ENCODE data around the gene SHMT1. TPM values are rescaled to one million over a fixed set of nuclear protein-coding genes. Genes with fewer than 3 reads are reported as not detected.
A peak's percentile ranks its signal among the peaks of the same experiment; 100 is the strongest.

SHMT1 gene
- total and polyA plus RNA-seq, 2 experiments from 2014 or later = 30.4 to 36.2 TPM

DNA sequence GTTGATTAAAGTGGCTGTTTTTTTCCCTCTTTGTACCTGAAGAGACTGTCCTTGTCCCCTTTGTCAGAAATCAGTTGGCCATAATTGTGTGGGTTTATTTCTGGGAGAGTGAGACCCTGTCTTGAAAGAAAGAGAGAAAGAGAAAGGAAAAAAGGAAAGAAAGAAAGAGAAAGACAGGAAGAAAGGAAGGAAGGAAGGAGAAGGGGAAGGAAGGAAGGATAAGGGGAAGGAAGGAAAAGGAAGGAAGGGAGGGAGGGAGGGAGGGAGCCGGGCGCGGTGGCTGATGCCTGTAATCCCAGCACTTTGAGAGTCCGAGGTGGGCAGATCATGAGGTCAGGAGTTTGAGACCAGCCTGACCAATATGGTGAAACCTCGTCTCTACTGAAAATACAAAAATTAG is 7.4 kb upstream of the SHMT1 start:
- H3K9me2 ChIP-seq (replicated peaks; ENCODE audit: insufficient read depth) = no peaks in the 10 kb centered on the region

DNA sequence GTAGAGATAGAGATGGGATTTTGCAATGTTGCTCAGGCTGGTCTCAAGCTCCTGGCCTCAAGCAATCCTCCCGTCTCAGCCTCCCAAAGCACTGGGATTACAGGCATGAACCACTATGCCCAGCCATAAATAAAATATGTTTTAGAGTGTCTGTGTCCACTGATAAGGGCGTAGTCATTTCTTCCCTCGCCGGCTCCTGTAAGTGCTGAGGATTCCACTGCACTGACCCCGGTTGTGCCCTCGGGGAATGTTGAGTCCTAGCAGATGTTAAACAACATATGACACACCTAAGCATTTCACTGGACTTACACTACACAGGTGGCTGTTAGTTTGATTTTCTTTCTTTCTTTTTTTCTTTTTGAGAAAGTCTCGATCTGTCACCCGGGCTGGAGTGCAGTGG is 5.6 kb upstream of the SHMT1 start:
- TF ChIP-seq EZH2 (IDR thresholded peaks at IDR 0.05; ENCODE audit: borderline replicate concordance) (no peak), EZH2phosphoT487 (IDR thresholded peaks at IDR 0.05; ENCODE audit: low read depth, severe bottlenecking, unreplicated experiment) (no peak)
- TF ChIP-seq, protein P1, sequence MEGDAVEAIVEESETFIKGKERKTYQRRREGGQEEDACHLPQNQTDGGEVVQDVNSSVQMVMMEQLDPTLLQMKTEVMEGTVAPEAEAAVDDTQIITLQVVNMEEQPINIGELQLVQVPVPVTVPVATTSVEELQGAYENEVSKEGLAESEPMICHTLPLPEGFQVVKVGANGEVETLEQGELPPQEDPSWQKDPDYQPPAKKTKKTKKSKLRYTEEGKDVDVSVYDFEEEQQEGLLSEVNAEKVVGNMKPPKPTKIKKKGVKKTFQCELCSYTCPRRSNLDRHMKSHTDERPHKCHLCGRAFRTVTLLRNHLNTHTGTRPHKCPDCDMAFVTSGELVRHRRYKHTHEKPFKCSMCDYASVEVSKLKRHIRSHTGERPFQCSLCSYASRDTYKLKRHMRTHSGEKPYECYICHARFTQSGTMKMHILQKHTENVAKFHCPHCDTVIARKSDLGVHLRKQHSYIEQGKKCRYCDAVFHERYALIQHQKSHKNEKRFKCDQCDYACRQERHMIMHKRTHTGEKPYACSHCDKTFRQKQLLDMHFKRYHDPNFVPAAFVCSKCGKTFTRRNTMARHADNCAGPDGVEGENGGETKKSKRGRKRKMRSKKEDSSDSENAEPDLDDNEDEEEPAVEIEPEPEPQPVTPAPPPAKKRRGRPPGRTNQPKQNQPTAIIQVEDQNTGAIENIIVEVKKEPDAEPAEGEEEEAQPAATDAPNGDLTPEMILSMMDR (IDR thresholded peaks at IDR 0.05; ENCODE audit: poor library complexity) = no peak
- no peak overlapping the region for H2AFZ ChIP-seq
- no peaks in the 10 kb centered on the region for H3K9me2 ChIP-seq (replicated peaks; ENCODE audit: insufficient read depth)
- no peak overlapping the region for H3K27ac ChIP-seq
- no peak for DNase-seq (ENCODE audit: low spot score)
- H3K79me2 ChIP-seq = no peaks in the 10 kb centered on the region
- no peaks in the 10 kb centered on the region for H3K4me1 ChIP-seq (ENCODE audit: insufficient read depth)
- H4K20me1 ChIP-seq (ENCODE audit: insufficient read depth, poor library complexity, severe bottlenecking) = no peaks in the 10 kb centered on the region
- WGBS (ENCODE audit: low lambda C conversion rate, missing lambda C conversion rate) = 64% methylated on average over 8 of the region's 8 CpGs
- H3K4me3 ChIP-seq = no peak overlapping the region
- H3K4me2 ChIP-seq = no peak overlapping the region
- H3K36me3 ChIP-seq (replicated peaks; ENCODE audit: insufficient read depth, low read depth) = no peaks in the 10 kb centered on the region
- no peaks in the 10 kb centered on the region for H3K9me3 ChIP-seq (ENCODE audit: low read depth)
- no peaks in the 10 kb centered on the region for H3K27me3 ChIP-seq

More for the DNA sequence above, 7.4 kb upstream of the SHMT1 start:
- H2AFZ ChIP-seq = no peak overlapping the region
- no peaks in the 10 kb centered on the region for H3K9me3 ChIP-seq (ENCODE audit: low read depth)
- no peak overlapping the region for H3K4me2 ChIP-seq
- no peak for DNase-seq (ENCODE audit: low spot score)
- no peaks in the 10 kb centered on the region for H3K27me3 ChIP-seq
- no peaks in the 10 kb centered on the region for H3K79me2 ChIP-seq
- WGBS (ENCODE audit: low lambda C conversion rate, missing lambda C conversion rate) = 79% methylated on average over 2 of the region's 5 CpGs
- no peak overlapping the region for H3K27ac ChIP-seq
- TF ChIP-seq EZH2 (IDR thresholded peaks at IDR 0.05; ENCODE audit: borderline replicate concordance) (no peak), EZH2phosphoT487 (IDR thresholded peaks at IDR 0.05; ENCODE audit: low read depth, severe bottlenecking, unreplicated experiment) (no peak)
- TF ChIP-seq, protein P1 (IDR thresholded peaks at IDR 0.05; ENCODE audit: poor library complexity) = no peak
- H3K4me3 ChIP-seq = no peak overlapping the region
- H3K4me1 ChIP-seq (ENCODE audit: insufficient read depth) = no peaks in the 10 kb centered on the region
- H4K20me1 ChIP-seq (ENCODE audit: insufficient read depth, poor library complexity, severe bottlenecking) = no peaks in the 10 kb centered on the region
- H3K36me3 ChIP-seq (replicated peaks; ENCODE audit: insufficient read depth, low read depth) = no peaks in the 10 kb centered on the region

DNA sequence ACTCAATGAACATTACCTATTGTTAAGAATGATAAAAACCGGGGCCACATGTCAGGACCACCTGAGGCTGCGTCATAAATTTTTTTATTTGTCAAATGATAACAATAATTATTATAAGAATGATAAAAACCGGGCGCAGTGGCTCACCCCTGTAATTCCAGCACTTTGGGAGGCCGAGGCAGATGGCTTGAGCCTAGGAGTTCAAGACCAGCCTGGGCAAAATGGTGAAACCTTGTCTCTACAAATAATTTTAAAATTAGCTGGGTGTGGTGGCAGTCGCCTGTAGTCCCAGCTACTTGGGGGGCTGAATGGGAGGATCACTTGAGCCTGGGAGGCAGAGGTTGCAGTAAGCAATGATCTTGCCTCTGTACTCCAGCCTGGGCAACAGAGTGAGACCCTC is 816 bp upstream of the SHMT1 start:
- H3K4me1 ChIP-seq (ENCODE audit: insufficient read depth) = peaks cover 7% of the 10 kb centered on the region
- TF ChIP-seq EZH2 (IDR thresholded peaks at IDR 0.05; ENCODE audit: borderline replicate concordance) = no peak
- TF ChIP-seq EZH2phosphoT487 (IDR thresholded peaks at IDR 0.05; ENCODE audit: low read depth, severe bottlenecking, unreplicated experiment) = no peak
- TF ChIP-seq, protein P1 (IDR thresholded peaks at IDR 0.05; ENCODE audit: poor library complexity) = no peak
- no peaks in the 10 kb centered on the region for H3K9me3 ChIP-seq (ENCODE audit: low read depth)
- H3K36me3 ChIP-seq (replicated peaks; ENCODE audit: insufficient read depth, low read depth) = no peaks in the 10 kb centered on the region
- no peak overlapping the region for H2AFZ ChIP-seq
- no peaks in the 10 kb centered on the region for H3K9me2 ChIP-seq (replicated peaks; ENCODE audit: insufficient read depth)
- H3K27ac ChIP-seq = no peak overlapping the region
- no peak overlapping the region for H3K4me3 ChIP-seq
- no peak overlapping the region for H3K4me2 ChIP-seq
- no peaks in the 10 kb centered on the region for H3K27me3 ChIP-seq
- DNase-seq (ENCODE audit: low spot score) = no peak
- peaks cover 16% of the 10 kb centered on the region for H3K79me2 ChIP-seq
- no peaks in the 10 kb centered on the region for H4K20me1 ChIP-seq (ENCODE audit: insufficient read depth, poor library complexity, severe bottlenecking)
- 90% methylated on average over 6 of the region's 6 CpGs for WGBS (ENCODE audit: low lambda C conversion rate, missing lambda C conversion rate)

DNA sequence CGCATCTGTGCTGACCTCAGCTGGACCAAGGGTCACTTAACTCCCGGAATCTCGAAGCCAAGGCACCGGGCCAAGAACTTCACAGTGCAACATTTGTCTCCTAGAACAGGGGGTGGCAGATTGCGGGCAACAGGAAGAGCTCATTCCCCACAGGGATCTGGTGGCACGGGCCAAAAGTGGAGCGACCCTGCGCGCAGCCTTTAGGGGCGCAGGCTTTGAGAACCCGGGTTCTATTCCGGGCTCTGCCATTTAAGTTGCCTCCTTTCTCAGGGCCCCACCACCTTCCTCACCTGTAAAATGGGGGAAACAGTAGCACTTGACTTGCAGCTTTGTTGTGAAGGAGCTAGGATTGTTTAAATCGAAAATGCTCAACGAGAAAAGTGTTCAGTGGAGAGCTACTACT is 651 bp downstream of the SHMT1 start:
- H3K4me3 ChIP-seq = peak overlapping the region; percentile 54
- H3K79me2 ChIP-seq = peaks cover 16% of the 10 kb centered on the region
- H3K9me2 ChIP-seq (replicated peaks; ENCODE audit: insufficient read depth) = no peaks in the 10 kb centered on the region
- H3K27ac ChIP-seq = peak overlapping the region; percentile 17
- H3K4me1 ChIP-seq (ENCODE audit: insufficient read depth) = peaks cover 7% of the 10 kb centered on the region
- DNase-seq (ENCODE audit: low spot score) = peak; percentile 52
- no peaks in the 10 kb centered on the region for H4K20me1 ChIP-seq (ENCODE audit: insufficient read depth, poor library complexity, severe bottlenecking)
- H3K27me3 ChIP-seq = no peaks in the 10 kb centered on the region
- peak overlapping the region; percentile 92 for H3K4me2 ChIP-seq
- WGBS (ENCODE audit: low lambda C conversion rate, missing lambda C conversion rate) = 6% methylated on average over 14 of the region's 14 CpGs
- H3K9me3 ChIP-seq (ENCODE audit: low read depth) = no peaks in the 10 kb centered on the region
- TF ChIP-seq, protein P1 (IDR thresholded peaks at IDR 0.05; ENCODE audit: poor library complexity) = no peak
- TF ChIP-seq EZH2 (IDR thresholded peaks at IDR 0.05; ENCODE audit: borderline replicate concordance) (no peak), EZH2phosphoT487 (IDR thresholded peaks at IDR 0.05; ENCODE audit: low read depth, severe bottlenecking, unreplicated experiment) (no peak)
- peak overlapping the region; percentile 78 for H2AFZ ChIP-seq
- no peaks in the 10 kb centered on the region for H3K36me3 ChIP-seq (replicated peaks; ENCODE audit: insufficient read depth, low read depth)

Data from hepatocyte (in vitro differentiated cells).